Measurements from ENCODE around the gene AFF2.

Gene AFF2

GRCh38 chrX:148592595-148592994, 92.2 kb downstream of the AFF2 start:
- no peak for DNase-seq

- no peak for DNase-seq
These were observed 92.7 kb downstream of the AFF2 start for GRCh38 chrX:148593146-148593545.

GRCh38 chrX:148593987-148594386, 93.6 kb downstream of the AFF2 start:
- DNase-seq, result no peak

GRCh38 chrX:148599404-148599803, 99.0 kb downstream of the AFF2 start:
- DNase-seq, result no peak

GRCh38 chrX:148600131-148600530, 99.7 kb downstream of the AFF2 start:
- DNase-seq, result no peak

- no peak for DNase-seq
These were observed 100.2 kb downstream of the AFF2 start for GRCh38 chrX:148600581-148600980.

GRCh38 chrX:148601034-148601433, 100.6 kb downstream of the AFF2 start:
- no peak for DNase-seq

GRCh38 chrX:148609515-148610327, 109.3 kb downstream of the AFF2 start:
- no peak for DNase-seq

- no peak for DNase-seq
These were observed 109.9 kb downstream of the AFF2 start for GRCh38 chrX:148610328-148610698.

- DNase-seq, result no peak
These were observed 111.6 kb downstream of the AFF2 start for GRCh38 chrX:148611993-148612392.

- DNase-seq, result no peak
These were observed 112.0 kb downstream of the AFF2 start for GRCh38 chrX:148612431-148612830.

- no peak for DNase-seq
These were observed 113.2 kb downstream of the AFF2 start for GRCh38 chrX:148613636-148614035.

- no peak for DNase-seq
These were observed 115.1 kb downstream of the AFF2 start for GRCh38 chrX:148615491-148615890.

- no peak for DNase-seq
These were observed 118.3 kb downstream of the AFF2 start for GRCh38 chrX:148618470-148619445.

GRCh38 chrX:148620023-148620422, 119.6 kb downstream of the AFF2 start:
- DNase-seq, result no peak

GRCh38 chrX:148624951-148625474, 124.6 kb downstream of the AFF2 start:
- DNase-seq, result no peak

- no peak for DNase-seq
These were observed 128.2 kb downstream of the AFF2 start for GRCh38 chrX:148628621-148629020.

GRCh38 chrX:148629434-148629833, 129.0 kb downstream of the AFF2 start:
- no peak for DNase-seq

- DNase-seq, result no peak
These were observed 132.0 kb downstream of the AFF2 start for GRCh38 chrX:148632444-148632843.

- no peak for DNase-seq
These were observed 132.9 kb downstream of the AFF2 start for GRCh38 chrX:148633218-148633908.

- no peak for DNase-seq
These were observed 134.2 kb downstream of the AFF2 start for GRCh38 chrX:148634591-148634990.

- DNase-seq, result no peak
These were observed 143.0 kb downstream of the AFF2 start for GRCh38 chrX:148643460-148643859.

- no peak for DNase-seq
These were observed 147.2 kb downstream of the AFF2 start for GRCh38 chrX:148647651-148648050.
